A549 (cell line): ENCODE data around the gene HDAC1. TPM values are rescaled to one million over a fixed set of nuclear protein-coding genes. Genes with fewer than 3 reads are reported as not detected.

Source experiments
- ATAC-seq, 2 experiments: fragments of 200-7000 bp in 1 of 2; fragments of >200 bp in 1 of 2; cut with Nextera tagmentation in 1 of 2; cut with Tn5 transposase in 1 of 2; 3 replicates each; pipeline versions ENCODE4 v1.8.0 to v1.9.1; 2018 to 2020; ENCODE audit warnings: mild to moderate bottlenecking in 1 of 2, moderate library complexity in 1 of 2
- CTCF ChIA-PET: fragments of 300-600 bp; sonication (Branson Sonifier 250); formaldehyde crosslinking; extraction: SDS; loops from one replicate; lab custom pipeline; 2021; ENCODE audit warnings: antibody characterized with exemption, inconsistent platforms; lab: Yijun Ruan, JAX
- POLR2A ChIA-PET: fragments of 350-600 bp; formaldehyde crosslinking; extraction: SDS; loops from one replicate; lab custom pipeline; 2021; ENCODE audit warnings: antibody characterized with exemption, inconsistent platforms; lab: Yijun Ruan, JAX
- DNase-seq, 2 experiments: peaks; one replicate each; pipeline versions ENCODE4 v3.0.0 to v3.0.0-alpha.2; 2011 to 2016; ENCODE audit warnings: low read depth in 1 of 2, low spot score in 1 of 2
- FAIRE-seq: peaks from 2 replicates; lab custom pipeline; 2011; peaks lifted over from hg19 to GRCh38; lab: Jason Lieb, UNC
- H3K27ac ChIP-seq, 2 experiments: fragments of >200 bp; sonication (Bioruptor Twin); formaldehyde crosslinking; 3 replicates each; pipeline ENCODE4 v1.5.1; 2016 to 2017
- H3K4me1 ChIP-seq: fragments of >200 bp; sonication (Bioruptor Twin); formaldehyde crosslinking; 3 replicates; pipeline ENCODE4 v1.6.1; 2016
- H3K4me2 ChIP-seq: fragments of >200 bp; sonication (Bioruptor Twin); formaldehyde crosslinking; 3 replicates; pipeline ENCODE4 v1.6.1; 2016
- H3K4me3 ChIP-seq: fragments of >200 bp; sonication (Bioruptor Twin); formaldehyde crosslinking; 3 replicates; pipeline ENCODE4 v1.5.1; 2016
- H3K9me3 ChIP-seq: fragments of >200 bp; sonication (Bioruptor Twin); formaldehyde crosslinking; 3 replicates; pipeline ENCODE4 v1.6.1; 2016
- BHLHE40 ChIP-seq: IDR thresholded peaks from 2 replicates; pipeline ENCODE4 v1.6.1; 2012; ENCODE audit warnings: low read depth, low read length, inconsistent platforms
- CBX2 ChIP-seq: fragments of 200-600 bp; sonication (generic); IDR thresholded peaks from 2 replicates; pipeline ENCODE4 v1.6.1; 2016; ENCODE audit warnings: low read depth, mild to moderate bottlenecking, borderline replicate concordance
- CBX8 ChIP-seq: fragments of 200-600 bp; sonication (generic); IDR thresholded peaks from 2 replicates; pipeline ENCODE4 v1.6.1; 2016
- EHF ChIP-seq: fragments of 250-450 bp; sonication (Bioruptor Pico); IDR thresholded peaks from 2 replicates; pipeline ENCODE4 v1.5.0; 2020; ENCODE audit warnings: mild to moderate bottlenecking
- EP300 ChIP-seq, 2 experiments: fragments of >200 bp; sonication (Bioruptor Twin); formaldehyde crosslinking; IDR thresholded peaks; 2 replicates in 1 of 2; 3 replicates in 1 of 2; pipeline ENCODE4 v1.6.1; 2016 to 2017
- FOSL2 ChIP-seq, 2 experiments: fragments of 450-650 bp in 1 of 2; fragments of >200 bp in 1 of 2; sonication (Bioruptor Twin) in 1 of 2; formaldehyde crosslinking; IDR thresholded peaks; 2 replicates each; pipeline versions ENCODE4 v1.5.0 to v1.6.1; 2016 to 2020; ENCODE audit warnings: mild to moderate bottlenecking in 1 of 2, moderate library complexity in 1 of 2
- HOXA7 ChIP-seq: fragments of 250-450 bp; sonication (Bioruptor Pico); IDR thresholded peaks from 2 replicates; pipeline ENCODE4 v1.5.0; 2020; ENCODE audit warnings: mild to moderate bottlenecking, moderate library complexity
- HOXB5 ChIP-seq: fragments of 250-450 bp; sonication (Bioruptor Pico); IDR thresholded peaks from 2 replicates; pipeline ENCODE4 v1.5.0; 2020; ENCODE audit warnings: mild to moderate bottlenecking, moderate library complexity
- JUN ChIP-seq, 2 experiments: fragments of >200 bp; sonication (Bioruptor Twin); formaldehyde crosslinking; IDR thresholded peaks; 2 replicates in 1 of 2; 3 replicates in 1 of 2; pipeline ENCODE4 v1.6.1; 2016 to 2017
- JUNB ChIP-seq: fragments of >200 bp; sonication (Bioruptor Twin); formaldehyde crosslinking; IDR thresholded peaks from 2 replicates; pipeline ENCODE4 v1.6.1; 2016
- KDM1A ChIP-seq: fragments of 200-600 bp; sonication (generic); IDR thresholded peaks from 2 replicates; pipeline ENCODE4 v1.6.1; 2016; ENCODE audit warnings: low read depth, mild to moderate bottlenecking
- NPAS2 ChIP-seq: fragments of 250-450 bp; sonication (Bioruptor Pico); IDR thresholded peaks from 2 replicates; pipeline ENCODE4 v1.8.0; 2022; ENCODE audit warnings: mild to moderate bottlenecking, moderate library complexity, borderline replicate concordance
- NR3C1 ChIP-seq: fragments of >200 bp; sonication (Bioruptor Twin); formaldehyde crosslinking; IDR thresholded peaks from 3 replicates; pipeline ENCODE4 v1.6.1; 2017
- RFX5 ChIP-seq: fragments of 450-650 bp; IDR thresholded peaks from 2 replicates; pipeline ENCODE4 v1.7.1; 2014; ENCODE audit warnings: antibody characterized with exemption, mild to moderate bottlenecking, moderate library complexity
- SMC3 ChIP-seq: fragments of >200 bp; sonication (Bioruptor Twin); formaldehyde crosslinking; IDR thresholded peaks from 3 replicates; pipeline ENCODE4 v1.6.1; 2018; ENCODE audit warnings: inconsistent platforms
- USF2 ChIP-seq: fragments of 450-650 bp; IDR thresholded peaks from 2 replicates; pipeline ENCODE4 v1.6.1; 2014; ENCODE audit warnings: antibody characterized with exemption
- ZFP36 ChIP-seq: fragments of 450-650 bp; IDR thresholded peaks from 2 replicates; pipeline ENCODE4 v1.6.1; 2014; ENCODE audit warnings: borderline replicate concordance; ENCODE audit not compliant: partially characterized antibody
- WGBS: methylation state at CpG from one replicate; pipeline ENCODE4 v1.1.6; 2017; ENCODE audit errors: missing lambda C conversion rate; 5-methylcytosine and 5-hydroxymethylcytosine counted together
- polyA plus RNA-seq, 4 experiments: library from polyadenylated mRNA; depleted of rRNA in 3 of 4; stranded (reverse); fragments of >200 nt; fragmentation: RNase III in 1 of 4; extraction: RNeasy Plus Mini Kit Qiagen cat#74134 plus additional on column Dnase treatment in 1 of 4; gene quantifications; 2 replicates in 3 of 4; 3 replicates in 1 of 4; pipeline ENCODE4 v1.2.3, GENCODE V29; 2011 to 2017
- TF ChIP-seq, protein P1 (sequence below): fragments of >200 bp; sonication (Bioruptor Twin); formaldehyde crosslinking; IDR thresholded peaks from 3 replicates; pipeline ENCODE4 v1.6.1; 2016
- TF ChIP-seq, protein P2 (sequence below): fragments of 250-450 bp; sonication (Bioruptor Pico); IDR thresholded peaks from 2 replicates; pipeline ENCODE4 v1.5.0; 2020; ENCODE audit warnings: low read depth, mild to moderate bottlenecking, moderate library complexity
- TF ChIP-seq, protein P3 (sequence below): IDR thresholded peaks from 2 replicates; pipeline ENCODE4 v1.6.1; 2012
- TF ChIP-seq, protein P4 (sequence below): fragments of 200-600 bp; sonication (generic); IDR thresholded peaks from 2 replicates; pipeline ENCODE4 v1.6.1; 2016; ENCODE audit warnings: antibody characterized with exemption, mild to moderate bottlenecking, moderate library complexity

Gene HDAC1
- polyA plus RNA-seq, 2 of the 4 experiments (the other 2 are of a cell fraction): 99.6 to 135 TPM

GRCh38 chr1:32303997-32304622 is 12.2 kb downstream of the HDAC1 start:
- Histone ChIP-seq H3K27ac (no peak overlapping the region), H3K4me1 (peaks cover 15% of the 10 kb centered on the region; the same call in 2 of the 3 replicates), H3K4me2 (no peak overlapping the region), H3K9me3 (peaks cover 10% of the 10 kb centered on the region; the same call in 2 of the 3 replicates), H3K4me3 (no peak overlapping the region)
- ChIA-PET POLR2A (no interaction called here), CTCF (interaction anchor here (0.6 to 2.1 kb wide), 5 partner anchors 8 to 344 kb away, joined by 3 to 7 read pairs (median 4); no protein-coding TSS in a partner anchor)
- WGBS: 93% methylated on average over 3 of the region's 3 CpGs
- no peak for ATAC-seq
- no peak for FAIRE-seq
- DNase-seq: no peak
- TF ChIP-seq SMC3: no peak
- TF ChIP-seq ZFP36: no peak
- no peak for TF ChIP-seq KDM1A
- TF ChIP-seq, protein P1, sequence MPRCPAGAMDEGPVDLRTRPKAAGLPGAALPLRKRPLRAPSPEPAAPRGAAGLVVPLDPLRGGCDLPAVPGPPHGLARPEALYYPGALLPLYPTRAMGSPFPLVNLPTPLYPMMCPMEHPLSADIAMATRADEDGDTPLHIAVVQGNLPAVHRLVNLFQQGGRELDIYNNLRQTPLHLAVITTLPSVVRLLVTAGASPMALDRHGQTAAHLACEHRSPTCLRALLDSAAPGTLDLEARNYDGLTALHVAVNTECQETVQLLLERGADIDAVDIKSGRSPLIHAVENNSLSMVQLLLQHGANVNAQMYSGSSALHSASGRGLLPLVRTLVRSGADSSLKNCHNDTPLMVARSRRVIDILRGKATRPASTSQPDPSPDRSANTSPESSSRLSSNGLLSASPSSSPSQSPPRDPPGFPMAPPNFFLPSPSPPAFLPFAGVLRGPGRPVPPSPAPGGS: no peak
- TF ChIP-seq JUNB: no peak
- no peak for TF ChIP-seq CBX2
- no peak for TF ChIP-seq HOXA7 (CRISPR knock-in tag)
- no peak for TF ChIP-seq RFX5

GRCh38 chr1:32305310-32305709 is 13.4 kb downstream of the HDAC1 start:
- ATAC-seq: no peak
- DNase-seq: no peak
- Histone ChIP-seq H3K4me2 (no peak overlapping the region), H3K27ac (no peak overlapping the region), H3K4me1 (peaks cover 27% of the 10 kb centered on the region; the same call in 2 of the 3 replicates), H3K4me3 (no peak overlapping the region), H3K9me3 (peaks cover 10% of the 10 kb centered on the region; the same call in 2 of the 3 replicates)
- TF ChIP-seq ZFP36 (peak; percentile 43), NPAS2 (no peak)
- 100% methylated on average over 2 of the region's 2 CpGs for WGBS
- ChIA-PET POLR2A (no interaction called here), CTCF (interaction anchor here (0.7 to 2.8 kb wide), 2 partner anchors 12 to 990 kb away, joined by 3 to 15 read pairs; no protein-coding TSS in a partner anchor)
- no peak for FAIRE-seq

GRCh38 chr1:32307324-32307723 is 15.4 kb downstream of the HDAC1 start:
- no peak for DNase-seq

DNA sequence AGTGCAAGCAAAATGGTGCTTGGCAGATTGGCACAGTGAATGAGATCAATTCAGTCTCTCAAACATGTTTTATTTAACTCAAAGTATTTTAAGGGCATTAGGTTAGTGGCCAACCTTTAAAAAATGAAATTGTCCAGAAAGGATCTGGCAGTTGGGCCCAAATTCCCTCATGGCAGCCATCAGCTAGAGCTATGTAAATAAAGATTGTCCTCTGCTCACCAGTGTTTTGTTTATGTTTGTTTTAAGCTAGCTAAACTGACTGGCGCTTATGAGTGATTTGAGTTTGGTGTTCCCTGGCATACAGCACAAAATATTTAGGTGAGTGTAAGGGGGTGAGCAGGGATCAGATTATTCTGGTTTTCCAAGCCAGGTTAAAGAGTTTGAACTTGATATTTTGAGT is 18.1 kb downstream of the HDAC1 start:
- DNase-seq (no peak), FAIRE-seq (no peak), ATAC-seq (no peak)
- Histone ChIP-seq H3K27ac (no peak overlapping the region), H3K4me2 (0 out of 3 replicates have a peak overlapping the region, but pooled peaks have one; percentile 20), H3K4me3 (no peak overlapping the region), H3K9me3 (peaks cover 8% of the 10 kb centered on the region; the same call in 1 of the 3 replicates), H3K4me1 (peaks cover 27% of the 10 kb centered on the region; the same call in 2 of the 3 replicates)
- ChIA-PET CTCF (no interaction called here), POLR2A (no interaction called here)
- 35% methylated on average over 1 of the region's 1 CpG for WGBS
- TF ChIP-seq CBX8: no peak
- TF ChIP-seq JUN (IDR thresholded peaks at IDR 0.05): no peak
- no peak for TF ChIP-seq FOSL2 (IDR thresholded peaks at IDR 0.05)
- no peak for TF ChIP-seq FOSL2 (CRISPR knock-in tag; IDR thresholded peaks at IDR 0.05)
- TF ChIP-seq, protein P2, sequence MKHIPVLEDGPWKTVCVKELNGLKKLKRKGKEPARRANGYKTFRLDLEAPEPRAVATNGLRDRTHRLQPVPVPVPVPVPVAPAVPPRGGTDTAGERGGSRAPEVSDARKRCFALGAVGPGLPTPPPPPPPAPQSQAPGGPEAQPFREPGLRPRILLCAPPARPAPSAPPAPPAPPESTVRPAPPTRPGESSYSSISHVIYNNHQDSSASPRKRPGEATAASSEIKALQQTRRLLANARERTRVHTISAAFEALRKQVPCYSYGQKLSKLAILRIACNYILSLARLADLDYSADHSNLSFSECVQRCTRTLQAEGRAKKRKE (CRISPR knock-in tag): no peak
- TF ChIP-seq HOXB5 (CRISPR knock-in tag): no peak
- TF ChIP-seq EP300 (IDR thresholded peaks at IDR 0.05): no peak
- TF ChIP-seq USF2: no peak
- TF ChIP-seq, protein P3, sequence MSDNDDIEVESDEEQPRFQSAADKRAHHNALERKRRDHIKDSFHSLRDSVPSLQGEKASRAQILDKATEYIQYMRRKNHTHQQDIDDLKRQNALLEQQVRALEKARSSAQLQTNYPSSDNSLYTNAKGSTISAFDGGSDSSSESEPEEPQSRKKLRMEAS: no peak
- no peak for TF ChIP-seq BHLHE40
- TF ChIP-seq, protein P4, sequence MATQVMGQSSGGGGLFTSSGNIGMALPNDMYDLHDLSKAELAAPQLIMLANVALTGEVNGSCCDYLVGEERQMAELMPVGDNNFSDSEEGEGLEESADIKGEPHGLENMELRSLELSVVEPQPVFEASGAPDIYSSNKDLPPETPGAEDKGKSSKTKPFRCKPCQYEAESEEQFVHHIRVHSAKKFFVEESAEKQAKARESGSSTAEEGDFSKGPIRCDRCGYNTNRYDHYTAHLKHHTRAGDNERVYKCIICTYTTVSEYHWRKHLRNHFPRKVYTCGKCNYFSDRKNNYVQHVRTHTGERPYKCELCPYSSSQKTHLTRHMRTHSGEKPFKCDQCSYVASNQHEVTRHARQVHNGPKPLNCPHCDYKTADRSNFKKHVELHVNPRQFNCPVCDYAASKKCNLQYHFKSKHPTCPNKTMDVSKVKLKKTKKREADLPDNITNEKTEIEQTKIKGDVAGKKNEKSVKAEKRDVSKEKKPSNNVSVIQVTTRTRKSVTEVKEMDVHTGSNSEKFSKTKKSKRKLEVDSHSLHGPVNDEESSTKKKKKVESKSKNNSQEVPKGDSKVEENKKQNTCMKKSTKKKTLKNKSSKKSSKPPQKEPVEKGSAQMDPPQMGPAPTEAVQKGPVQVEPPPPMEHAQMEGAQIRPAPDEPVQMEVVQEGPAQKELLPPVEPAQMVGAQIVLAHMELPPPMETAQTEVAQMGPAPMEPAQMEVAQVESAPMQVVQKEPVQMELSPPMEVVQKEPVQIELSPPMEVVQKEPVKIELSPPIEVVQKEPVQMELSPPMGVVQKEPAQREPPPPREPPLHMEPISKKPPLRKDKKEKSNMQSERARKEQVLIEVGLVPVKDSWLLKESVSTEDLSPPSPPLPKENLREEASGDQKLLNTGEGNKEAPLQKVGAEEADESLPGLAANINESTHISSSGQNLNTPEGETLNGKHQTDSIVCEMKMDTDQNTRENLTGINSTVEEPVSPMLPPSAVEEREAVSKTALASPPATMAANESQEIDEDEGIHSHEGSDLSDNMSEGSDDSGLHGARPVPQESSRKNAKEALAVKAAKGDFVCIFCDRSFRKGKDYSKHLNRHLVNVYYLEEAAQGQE: no peak
- no peak for TF ChIP-seq NR3C1

More at GRCh38 chr1:32307324-32307723, 15.4 kb downstream of the HDAC1 start:
- TF ChIP-seq EHF: no peak
- Histone ChIP-seq H3K9me3 (peaks cover 10% of the 10 kb centered on the region; the same call in 2 of the 3 replicates), H3K4me1 (peaks cover 27% of the 10 kb centered on the region; the same call in 2 of the 3 replicates), H3K27ac (no peak overlapping the region), H3K4me3 (no peak overlapping the region), H3K4me2 (no peak overlapping the region)
- 30% methylated on average over 2 of the region's 2 CpGs for WGBS
- FAIRE-seq (no peak), ATAC-seq (no peak)
- ChIA-PET CTCF (interaction anchor here (1.0 to 3.1 kb wide), 3 partner anchors 10 to 92 kb away, joined by 3 to 15 read pairs (median 14); no protein-coding TSS in a partner anchor), POLR2A (no interaction called here)
